BJ (cell line): ENCODE measurements around the gene ZEB2. TPM values are rescaled to one million over a fixed set of nuclear protein-coding genes. Genes with fewer than 3 reads are reported as not detected.

ENCODE experiments used
- CTCF ChIA-PET: fragments of 350-600 bp; formaldehyde crosslinking; extraction: SDS; loops from one replicate; lab custom pipeline; 2021; ENCODE audit warnings: antibody characterized with exemption, inconsistent platforms; lab: Yijun Ruan, JAX
- POLR2A ChIA-PET: fragments of 300-600 bp; sonication (Branson Sonifier 250); formaldehyde crosslinking; extraction: SDS; loops from one replicate; lab custom pipeline; 2021; ENCODE audit warnings: antibody characterized with exemption; lab: Charles Lee
- DNase-seq: peaks from one replicate; pipeline ENCODE4 v3.0.0-alpha.2; 2011; ENCODE audit warnings: low read depth
- H3K27me3 ChIP-seq: 2 replicates; pipeline ENCODE4 v1.6.0; 2011; ENCODE audit warnings: low read length; ENCODE audit not compliant: control insufficient read depth, insufficient read depth
- H3K36me3 ChIP-seq: 2 replicates; pipeline ENCODE4 v1.5.1; 2011; ENCODE audit warnings: low read length; ENCODE audit not compliant: control insufficient read depth, insufficient read depth
- H3K4me3 ChIP-seq: 2 replicates; pipeline ENCODE4 v1.5.1; 2011; ENCODE audit warnings: low read depth, mild to moderate bottlenecking, control low read depth, low read length
- polyA plus RNA-seq: library from polyadenylated mRNA; depleted of rRNA; stranded (reverse); fragments of >200 nt; gene quantifications from 2 replicates; pipeline ENCODE4 v1.2.3, GENCODE V29; 2011
- TF ChIP-seq, protein P1 (sequence below): IDR thresholded peaks from 2 replicates; pipeline ENCODE4 v1.5.1; 2011; ENCODE audit warnings: low read depth, mild to moderate bottlenecking, control low read depth, inconsistent platforms, low read length, moderate library complexity; ENCODE audit not compliant: insufficient read depth

The ZEB2 gene
- polyA plus RNA-seq, 1 experiment = 60.2 TPM

GRCh38 chr2:144407262-144407661 is 112.7 kb downstream of the ZEB2 start:
- H3K27me3 ChIP-seq = no peaks in the 10 kb centered on the region
- no peak for DNase-seq
- ChIA-PET POLR2A (no interaction called here), CTCF (no interaction called here)
- no peak overlapping the region for H3K4me3 ChIP-seq
- TF ChIP-seq, protein P1, sequence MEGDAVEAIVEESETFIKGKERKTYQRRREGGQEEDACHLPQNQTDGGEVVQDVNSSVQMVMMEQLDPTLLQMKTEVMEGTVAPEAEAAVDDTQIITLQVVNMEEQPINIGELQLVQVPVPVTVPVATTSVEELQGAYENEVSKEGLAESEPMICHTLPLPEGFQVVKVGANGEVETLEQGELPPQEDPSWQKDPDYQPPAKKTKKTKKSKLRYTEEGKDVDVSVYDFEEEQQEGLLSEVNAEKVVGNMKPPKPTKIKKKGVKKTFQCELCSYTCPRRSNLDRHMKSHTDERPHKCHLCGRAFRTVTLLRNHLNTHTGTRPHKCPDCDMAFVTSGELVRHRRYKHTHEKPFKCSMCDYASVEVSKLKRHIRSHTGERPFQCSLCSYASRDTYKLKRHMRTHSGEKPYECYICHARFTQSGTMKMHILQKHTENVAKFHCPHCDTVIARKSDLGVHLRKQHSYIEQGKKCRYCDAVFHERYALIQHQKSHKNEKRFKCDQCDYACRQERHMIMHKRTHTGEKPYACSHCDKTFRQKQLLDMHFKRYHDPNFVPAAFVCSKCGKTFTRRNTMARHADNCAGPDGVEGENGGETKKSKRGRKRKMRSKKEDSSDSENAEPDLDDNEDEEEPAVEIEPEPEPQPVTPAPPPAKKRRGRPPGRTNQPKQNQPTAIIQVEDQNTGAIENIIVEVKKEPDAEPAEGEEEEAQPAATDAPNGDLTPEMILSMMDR = no peak
- H3K36me3 ChIP-seq = 0 out of 2 replicates have a peak, but pooled peaks cover 3% of the 10 kb centered on the region

DNA sequence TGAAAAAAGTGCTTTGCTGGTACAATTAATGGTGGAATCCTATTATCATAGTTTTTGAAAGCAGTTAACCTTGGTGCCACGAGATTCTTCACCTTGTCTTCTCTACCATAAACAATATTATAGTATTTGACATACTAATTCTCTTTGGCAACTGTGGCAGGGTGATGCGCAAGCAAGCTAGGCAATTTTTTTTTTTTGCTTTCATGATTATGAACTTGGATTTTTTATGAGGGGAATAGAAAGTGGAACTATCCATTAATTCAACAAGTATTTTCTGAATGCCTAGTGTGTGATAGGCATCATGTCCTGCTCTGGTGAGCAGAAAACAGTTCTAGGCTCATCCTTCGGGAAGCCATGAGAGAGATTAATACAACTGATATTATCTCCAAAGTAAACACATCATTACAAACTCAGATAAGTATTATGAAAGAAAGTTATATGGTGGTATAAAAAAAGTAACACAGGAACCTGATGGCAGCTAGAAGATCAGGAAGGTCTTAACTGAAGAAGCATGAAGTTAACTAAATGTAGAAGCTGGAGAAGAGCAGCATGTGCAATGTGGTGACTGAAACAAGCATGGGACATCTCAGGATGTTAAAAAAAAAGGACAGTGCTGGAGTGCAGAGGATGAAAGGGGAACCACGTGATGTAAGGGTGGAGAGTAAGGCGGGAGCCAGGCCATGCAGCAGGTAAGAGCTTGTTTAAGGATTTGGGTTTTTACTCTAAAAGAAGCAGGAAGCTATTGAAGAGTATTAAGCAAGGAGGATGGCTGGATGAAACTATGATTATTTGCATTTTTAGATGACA is 113.7 kb downstream of the ZEB2 start:
- H3K36me3 ChIP-seq = 0 out of 2 replicates have a peak, but pooled peaks cover 3% of the 10 kb centered on the region
- TF ChIP-seq, protein P1 = no peak
- H3K4me3 ChIP-seq = no peak overlapping the region
- ChIA-PET CTCF (no interaction called here), POLR2A (no interaction called here)
- H3K27me3 ChIP-seq = no peaks in the 10 kb centered on the region
- DNase-seq = no peak

DNA sequence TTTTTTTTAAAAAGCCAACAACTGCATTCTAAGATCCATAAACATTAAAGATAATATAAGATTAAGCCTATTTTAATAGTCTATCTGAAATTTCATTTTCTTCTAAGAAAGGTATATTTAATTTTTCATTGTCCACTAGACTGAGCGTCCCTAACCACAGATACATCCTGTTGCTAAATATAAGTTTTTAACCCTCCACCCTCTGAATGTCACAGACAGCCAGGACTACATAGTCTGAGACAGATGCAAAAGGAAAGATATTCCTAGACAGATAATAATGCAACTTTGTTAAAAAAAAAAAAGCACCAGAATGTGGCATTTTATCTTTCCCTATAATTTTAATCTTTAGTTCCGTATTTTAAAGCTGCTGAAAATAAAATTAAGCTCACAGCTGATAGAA is 114.6 kb downstream of the ZEB2 start:
- CTCF ChIA-PET = no interaction called here
- Histone ChIP-seq H3K4me3 (no peak overlapping the region), H3K36me3 (peaks cover 5% of the 10 kb centered on the region), H3K27me3 (no peaks in the 10 kb centered on the region)
- POLR2A ChIA-PET = no interaction called here
- TF ChIP-seq, protein P1 = no peak
- DNase-seq = no peak

DNA sequence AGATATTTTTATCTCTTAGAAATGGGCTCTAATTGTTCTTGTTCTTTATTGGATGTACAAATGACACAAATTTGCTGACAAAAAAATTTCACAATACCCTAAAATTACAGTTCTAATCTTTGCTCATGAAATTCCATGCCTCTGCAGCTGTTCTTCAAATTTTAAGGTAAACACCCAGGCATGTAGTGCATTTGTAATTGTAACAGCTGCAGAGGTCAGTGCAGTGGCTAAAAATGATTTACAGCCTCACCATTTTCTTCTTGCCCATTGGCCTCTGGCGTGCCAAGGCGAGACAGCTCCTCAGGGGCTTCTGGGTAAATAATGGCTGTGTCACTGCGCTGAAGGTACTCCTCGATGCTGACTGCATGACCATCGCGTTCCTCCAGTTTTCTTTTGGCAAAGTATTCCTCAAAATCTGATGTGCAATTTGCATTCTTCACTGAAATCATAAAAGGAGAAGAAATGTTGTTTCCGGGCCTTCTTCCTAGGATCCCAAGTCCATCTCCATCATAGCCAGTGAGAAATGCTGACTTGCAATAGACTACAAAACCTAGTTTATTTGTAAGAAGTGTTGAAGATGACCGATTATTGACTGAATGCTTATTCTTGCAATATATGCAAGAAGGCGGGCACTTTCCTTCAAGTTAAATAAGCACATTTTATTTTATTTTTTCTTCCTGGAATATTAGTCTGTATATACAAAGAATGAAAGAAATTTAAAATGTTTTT is 115.2 kb downstream of the ZEB2 start:
- Histone ChIP-seq H3K4me3 (no peak overlapping the region), H3K36me3 (peaks cover 7% of the 10 kb centered on the region), H3K27me3 (no peaks in the 10 kb centered on the region)
- ChIA-PET POLR2A (no interaction called here), CTCF (interaction anchor here (1.5 kb wide), 1 partner anchor 10 kb away, joined by 5 read pairs; no protein-coding TSS in a partner anchor)
- no peak for DNase-seq
- TF ChIP-seq, protein P1 = no peak

GRCh38 chr2:144403933-144404332 is 116.0 kb downstream of the ZEB2 start:
- Histone ChIP-seq H3K27me3 (no peaks in the 10 kb centered on the region), H3K36me3 (peaks cover 10% of the 10 kb centered on the region), H3K4me3 (no peak overlapping the region)
- ChIA-PET CTCF (interaction anchor here (0.6 to 1.5 kb wide), 2 partner anchors 9 to 935 kb away, joined by 3 to 5 read pairs; no protein-coding TSS in a partner anchor), POLR2A (no interaction called here)
- no peak for DNase-seq
- TF ChIP-seq, protein P1 = no peak
